Astrocyte (in vitro differentiated cells and primary cell): Measurements from ENCODE around the gene AKAP13. TPM values are rescaled to one million over a fixed set of nuclear protein-coding genes. Genes with fewer than 3 reads are reported as not detected.
A peak's percentile ranks its signal among the peaks of the same experiment; 100 is the strongest.

Source experiments
- DNase-seq: peaks from one replicate; pipeline ENCODE4 v3.0.0-alpha.2; 2010; ENCODE audit warnings: low read depth
- FAIRE-seq: peaks from 2 replicates; lab custom pipeline; 2011; peaks lifted over from hg19 to GRCh38; lab: Jason Lieb, UNC
- H2AFZ ChIP-seq: 2 replicates; pipeline ENCODE4 v1.6.0; 2012; ENCODE audit warnings: low read depth, low read length, inconsistent platforms
- H3K27ac ChIP-seq: 2 replicates; pipeline ENCODE4 v1.5.1; 2011; ENCODE audit warnings: low read depth, low read length, inconsistent platforms
- H3K27me3 ChIP-seq: 2 replicates; pipeline ENCODE4 v1.6.0; 2011; ENCODE audit warnings: low read length, inconsistent platforms; ENCODE audit not compliant: insufficient read depth
- H3K36me3 ChIP-seq: 2 replicates; pipeline ENCODE4 v1.5.1; 2011; ENCODE audit warnings: low read length, inconsistent platforms; ENCODE audit not compliant: insufficient read depth
- H3K4me1 ChIP-seq: 2 replicates; pipeline ENCODE4 v1.5.1; 2011; ENCODE audit warnings: low read length, inconsistent platforms; ENCODE audit not compliant: insufficient read depth
- H3K4me2 ChIP-seq: 2 replicates; pipeline ENCODE4 v1.6.0; 2012; ENCODE audit warnings: low read length, inconsistent platforms
- H3K4me3 ChIP-seq: 2 replicates; pipeline ENCODE4 v1.5.1; 2011; ENCODE audit warnings: low read depth, mild to moderate bottlenecking, low read length, inconsistent platforms; ENCODE audit not compliant: insufficient read depth
- H3K79me2 ChIP-seq: 2 replicates; pipeline ENCODE4 v1.6.0; 2012; ENCODE audit warnings: mild to moderate bottlenecking, low read length, inconsistent platforms; ENCODE audit not compliant: insufficient read depth
- H3K9ac ChIP-seq: 2 replicates; pipeline ENCODE4 v1.6.0; 2012; ENCODE audit warnings: mild to moderate bottlenecking, low read length, inconsistent platforms
- H3K9me3 ChIP-seq: 2 replicates; pipeline ENCODE4 v1.5.1; 2012; ENCODE audit warnings: low read depth, mild to moderate bottlenecking, low read length, inconsistent platforms; ENCODE audit not compliant: insufficient read depth
- H4K20me1 ChIP-seq: 2 replicates; pipeline ENCODE4 v1.6.0; 2012; ENCODE audit warnings: low read length, inconsistent platforms; ENCODE audit not compliant: insufficient read depth
- H3K27ac Mint-ChIP-seq: one replicate; pipeline ENCODE4 v1.8.0; 2021; ENCODE audit warnings: mild to moderate bottlenecking, mixed read lengths; ENCODE audit not compliant: unreplicated experiment
- H3K27me3 Mint-ChIP-seq: one replicate; pipeline ENCODE4 v1.8.0; 2021; ENCODE audit warnings: low read depth, mixed read lengths; ENCODE audit not compliant: unreplicated experiment
- H3K36me3 Mint-ChIP-seq: one replicate; pipeline ENCODE4 v1.8.0; 2021; ENCODE audit warnings: low read depth, mixed read lengths; ENCODE audit not compliant: unreplicated experiment
- H3K4me1 Mint-ChIP-seq: one replicate; pipeline ENCODE4 v1.8.0; 2021; ENCODE audit warnings: low read depth, mixed read lengths; ENCODE audit not compliant: unreplicated experiment
- H3K4me3 Mint-ChIP-seq: one replicate; pipeline ENCODE4 v1.8.0; 2021; ENCODE audit warnings: mild to moderate bottlenecking, moderate library complexity, mixed read lengths; ENCODE audit not compliant: unreplicated experiment
- H3K9me3 Mint-ChIP-seq: one replicate; pipeline ENCODE4 v1.8.0; 2021; ENCODE audit warnings: mild to moderate bottlenecking, mixed read lengths; ENCODE audit not compliant: unreplicated experiment
- EZH2 ChIP-seq: IDR thresholded peaks from 2 replicates; pipeline ENCODE4 v1.6.1; 2012; ENCODE audit warnings: mild to moderate bottlenecking, low read length, inconsistent platforms; ENCODE audit not compliant: insufficient read depth
- total RNA-seq: library from RNA; stranded (reverse); gene quantifications from 2 replicates; pipeline ENCODE4 v1.2.1, GENCODE V29; 2021
- TF ChIP-seq, protein P1 (sequence below): IDR thresholded peaks from 2 replicates; pipeline ENCODE4 v1.5.1; 2011; ENCODE audit warnings: low read depth, mild to moderate bottlenecking, inconsistent platforms, low read length, moderate library complexity; ENCODE audit not compliant: insufficient read depth

Gene AKAP13
- total RNA-seq, 1 donor from 2014 or later: 98.2 TPM

DNA sequence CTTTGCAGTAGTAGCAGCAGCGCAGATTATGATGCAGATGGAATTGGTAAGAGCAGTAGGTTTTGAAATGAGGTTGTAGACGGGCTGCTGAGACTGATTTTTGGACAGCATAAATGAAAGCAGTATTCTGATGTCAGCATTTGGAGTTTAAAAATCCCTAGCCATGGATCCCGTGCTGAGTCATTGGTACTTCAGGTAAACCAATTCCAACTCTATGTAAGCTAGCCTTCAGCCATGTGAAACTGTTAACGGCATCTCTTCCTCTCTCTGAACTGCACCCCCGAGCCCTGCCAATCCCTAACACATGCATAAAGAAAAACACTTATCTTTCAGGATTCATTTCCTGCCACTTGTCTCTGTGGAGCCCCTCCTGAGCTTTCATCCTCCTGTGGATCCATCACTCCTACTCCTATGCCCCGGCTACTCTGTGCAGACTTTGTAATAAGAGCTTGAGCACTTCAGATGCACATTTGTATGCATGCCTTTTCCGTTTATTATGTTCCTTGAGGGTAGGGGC lies 119.0 kb downstream of the AKAP13 start:
- TF ChIP-seq, protein P1, sequence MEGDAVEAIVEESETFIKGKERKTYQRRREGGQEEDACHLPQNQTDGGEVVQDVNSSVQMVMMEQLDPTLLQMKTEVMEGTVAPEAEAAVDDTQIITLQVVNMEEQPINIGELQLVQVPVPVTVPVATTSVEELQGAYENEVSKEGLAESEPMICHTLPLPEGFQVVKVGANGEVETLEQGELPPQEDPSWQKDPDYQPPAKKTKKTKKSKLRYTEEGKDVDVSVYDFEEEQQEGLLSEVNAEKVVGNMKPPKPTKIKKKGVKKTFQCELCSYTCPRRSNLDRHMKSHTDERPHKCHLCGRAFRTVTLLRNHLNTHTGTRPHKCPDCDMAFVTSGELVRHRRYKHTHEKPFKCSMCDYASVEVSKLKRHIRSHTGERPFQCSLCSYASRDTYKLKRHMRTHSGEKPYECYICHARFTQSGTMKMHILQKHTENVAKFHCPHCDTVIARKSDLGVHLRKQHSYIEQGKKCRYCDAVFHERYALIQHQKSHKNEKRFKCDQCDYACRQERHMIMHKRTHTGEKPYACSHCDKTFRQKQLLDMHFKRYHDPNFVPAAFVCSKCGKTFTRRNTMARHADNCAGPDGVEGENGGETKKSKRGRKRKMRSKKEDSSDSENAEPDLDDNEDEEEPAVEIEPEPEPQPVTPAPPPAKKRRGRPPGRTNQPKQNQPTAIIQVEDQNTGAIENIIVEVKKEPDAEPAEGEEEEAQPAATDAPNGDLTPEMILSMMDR: no peak
- TF ChIP-seq EZH2: no peak
- Histone ChIP-seq H3K4me1 (peaks cover 13% of the 10 kb centered on the region), H4K20me1 (peaks cover 87% of the 10 kb centered on the region), H3K4me3 (no peak overlapping the region), H3K79me2 (peaks cover 85% of the 10 kb centered on the region), H3K27me3 (no peaks in the 10 kb centered on the region), H3K9ac (no peak overlapping the region), H3K9me3 (no peaks in the 10 kb centered on the region), H2AFZ (no peak overlapping the region), H3K36me3 (no peaks in the 10 kb centered on the region), H3K4me2 (no peak overlapping the region), H3K27ac (no peak overlapping the region)
- Mint-ChIP-seq H3K4me1 (peaks cover 57% of the 10 kb centered on the region), H3K27me3 (no peaks in the 10 kb centered on the region), H3K4me3 (no peak overlapping the region), H3K27ac (peak overlapping the region; percentile 76), H3K9me3 (no peaks in the 10 kb centered on the region), H3K36me3 (no peaks in the 10 kb centered on the region)
- DNase-seq (peak; percentile 31), FAIRE-seq (no peak)

DNA sequence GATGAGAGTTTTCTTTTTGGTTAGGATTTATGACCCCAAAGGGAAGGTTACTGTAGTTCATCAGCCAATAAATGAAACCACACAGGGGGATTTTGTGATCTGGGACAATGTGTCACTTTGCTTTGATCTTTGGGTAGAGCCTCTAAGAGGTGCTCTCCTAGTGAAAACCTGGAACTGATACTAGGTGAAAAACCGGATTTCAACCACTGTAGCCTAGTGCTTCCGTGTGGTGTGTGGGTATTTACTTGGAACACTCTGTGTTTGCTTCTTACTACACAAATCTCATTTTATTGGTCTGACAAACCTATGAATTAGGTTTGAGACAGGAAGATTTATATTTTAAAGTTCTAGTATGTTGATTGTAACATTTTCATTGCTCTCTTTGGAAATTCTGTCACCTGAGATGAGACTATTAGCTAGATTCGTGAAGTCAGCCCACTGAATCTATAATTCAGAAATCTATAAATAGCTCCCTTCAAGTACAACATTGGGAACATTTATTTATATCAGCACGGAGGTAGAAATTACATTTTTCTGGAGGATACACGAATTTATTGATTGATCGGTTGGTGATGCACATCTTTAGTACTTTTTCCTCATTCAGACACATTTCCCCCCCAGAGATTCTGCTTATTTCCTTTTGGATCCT lies 119.8 kb downstream of the AKAP13 start:
- H2AFZ ChIP-seq: no peak overlapping the region
- DNase-seq (no peak), FAIRE-seq (no peak)
- H3K36me3 ChIP-seq: no peaks in the 10 kb centered on the region
- H3K27me3 Mint-ChIP-seq: no peaks in the 10 kb centered on the region
- TF ChIP-seq, protein P1: no peak
- TF ChIP-seq EZH2: no peak
- no peak overlapping the region for H3K9ac ChIP-seq
- H3K4me1 Mint-ChIP-seq: peaks cover 55% of the 10 kb centered on the region
- H3K27ac ChIP-seq: no peak overlapping the region
- no peak overlapping the region for H3K4me3 Mint-ChIP-seq
- H3K4me2 ChIP-seq: no peak overlapping the region
- H3K9me3 Mint-ChIP-seq: no peaks in the 10 kb centered on the region
- peaks cover 6% of the 10 kb centered on the region for H3K4me1 ChIP-seq
- H3K27ac Mint-ChIP-seq: peak overlapping the region; percentile 76
- peaks cover 88% of the 10 kb centered on the region for H4K20me1 ChIP-seq
- no peaks in the 10 kb centered on the region for H3K36me3 Mint-ChIP-seq
- peaks cover 83% of the 10 kb centered on the region for H3K79me2 ChIP-seq
- H3K9me3 ChIP-seq: no peaks in the 10 kb centered on the region
- no peak overlapping the region for H3K4me3 ChIP-seq
- no peaks in the 10 kb centered on the region for H3K27me3 ChIP-seq

DNA sequence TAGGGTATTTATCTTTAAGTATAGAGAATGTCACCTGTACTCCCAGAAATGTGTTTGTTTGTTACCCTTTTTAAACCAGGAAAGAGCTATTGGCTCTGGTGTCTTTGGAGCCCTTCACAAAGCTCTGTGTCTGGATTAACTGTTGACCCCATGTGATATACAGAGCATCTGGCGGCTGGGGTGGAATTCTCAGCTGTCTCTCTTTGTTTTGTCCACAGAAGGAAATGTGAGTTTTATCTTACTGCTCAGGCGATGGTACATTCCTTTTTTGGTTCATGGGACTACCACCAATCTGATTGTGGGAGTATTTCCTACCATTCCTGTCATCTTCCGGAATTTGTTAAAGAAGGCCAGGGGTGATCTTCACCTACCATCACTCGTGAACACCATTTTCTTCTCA lies 120.3 kb downstream of the AKAP13 start:
- peaks cover 80% of the 10 kb centered on the region for H3K79me2 ChIP-seq
- TF ChIP-seq, protein P1: no peak
- no peak for TF ChIP-seq EZH2

More for the DNA sequence above, 120.3 kb downstream of the AKAP13 start:
- H3K27ac Mint-ChIP-seq: no peak overlapping the region
- no peak for DNase-seq
- H3K36me3 Mint-ChIP-seq: no peaks in the 10 kb centered on the region
- Histone ChIP-seq H3K4me3 (no peak overlapping the region), H4K20me1 (peaks cover 87% of the 10 kb centered on the region), H3K4me1 (peaks cover 6% of the 10 kb centered on the region), H3K4me2 (no peak overlapping the region), H3K9ac (no peak overlapping the region), H3K27ac (no peak overlapping the region), H2AFZ (no peak overlapping the region), H3K36me3 (no peaks in the 10 kb centered on the region), H3K9me3 (no peaks in the 10 kb centered on the region), H3K27me3 (no peaks in the 10 kb centered on the region)
- H3K4me1 Mint-ChIP-seq: peaks cover 50% of the 10 kb centered on the region
- H3K4me3 Mint-ChIP-seq: no peak overlapping the region
- no peaks in the 10 kb centered on the region for H3K27me3 Mint-ChIP-seq
- no peaks in the 10 kb centered on the region for H3K9me3 Mint-ChIP-seq
- FAIRE-seq: no peak
